Caco-2 (cell line): ENCODE data around the gene OLFM1. TPM values are rescaled to one million over a fixed set of nuclear protein-coding genes. Genes with fewer than 3 reads are reported as not detected.
"Not testable (repeated sequence)": the region's sequence is repeated elsewhere in the genome, so short reads cannot be mapped to it uniquely, and the experiment has no call there.

Source experiments
- BruUV-seq: library from RNA; stranded (reverse); fragments of 400-500 nt; replicated peaks from 2 replicates; lab custom pipeline; 2021; lab: Mats Ljungman, UMichigan
- CTCF ChIA-PET: fragments of 300-600 bp; sonication (Branson Sonifier 250); formaldehyde crosslinking; loops from one replicate; lab custom pipeline; 2022; ENCODE audit warnings: antibody characterized with exemption; lab: Charles Lee
- POLR2A ChIA-PET: fragments of 300-600 bp; sonication (Branson Sonifier 250); formaldehyde crosslinking; loops from one replicate; lab custom pipeline; 2022; ENCODE audit warnings: antibody characterized with exemption; lab: Charles Lee
- DNase-seq, 2 experiments: peaks; one replicate each; pipeline versions ENCODE4 v3.0.0 to v3.0.0-alpha.2; 2020 to 2022
- H3K27me3 ChIP-seq: replicated peaks from 2 replicates; pipeline ENCODE4 v1.6.0; 2011; ENCODE audit warnings: low read length; ENCODE audit not compliant: control insufficient read depth, insufficient read depth
- H3K36me3 ChIP-seq: 2 replicates; pipeline ENCODE4 v1.5.1; 2011; ENCODE audit warnings: low read length; ENCODE audit not compliant: control insufficient read depth, insufficient read depth
- H3K4me1 ChIP-seq: fragments of 250-450 bp; sonication (Bioruptor Pico); 2 replicates; pipeline ENCODE4 v1.5.1; 2020; ENCODE audit warnings: mild to moderate bottlenecking
- H3K4me3 ChIP-seq: 2 replicates; pipeline ENCODE4 v1.5.1; 2011; ENCODE audit warnings: low read depth, mild to moderate bottlenecking, control low read depth, low read length
- H3K9me3 ChIP-seq: fragments of 250-450 bp; sonication (Bioruptor Pico); 2 replicates; pipeline ENCODE4 v1.5.1; 2020; ENCODE audit warnings: mild to moderate bottlenecking, moderate library complexity
- H3K27ac Mint-ChIP-seq: one replicate; pipeline ENCODE4 v1.8.0; 2022; ENCODE audit warnings: mixed read lengths; ENCODE audit not compliant: unreplicated experiment
- H3K27me3 Mint-ChIP-seq: one replicate; pipeline ENCODE4 v1.8.0; 2022; ENCODE audit warnings: mixed read lengths; ENCODE audit not compliant: insufficient read depth, unreplicated experiment
- H3K36me3 Mint-ChIP-seq: one replicate; pipeline ENCODE4 v1.8.0; 2022; ENCODE audit warnings: mild to moderate bottlenecking, mixed read lengths; ENCODE audit not compliant: insufficient read depth, unreplicated experiment
- H3K4me1 Mint-ChIP-seq: one replicate; pipeline ENCODE4 v1.8.0; 2022; ENCODE audit warnings: low read depth, mixed read lengths; ENCODE audit not compliant: unreplicated experiment
- H3K4me3 Mint-ChIP-seq: one replicate; pipeline ENCODE4 v1.8.0; 2022; ENCODE audit warnings: mild to moderate bottlenecking, moderate library complexity, mixed read lengths; ENCODE audit not compliant: unreplicated experiment
- H3K9me3 Mint-ChIP-seq: one replicate; pipeline ENCODE4 v1.8.0; 2022; ENCODE audit warnings: mixed read lengths; ENCODE audit not compliant: unreplicated experiment
- intact Hi-C: fragments of 100-400 bp; cut with micrococcal nuclease; formaldehyde crosslinking; loops from one replicate; pipeline ENCODE4 v1.10.0; 2022; ENCODE audit not compliant: unreplicated experiment
- total RNA-seq: library from RNA; stranded (reverse); gene quantifications from 2 replicates; pipeline ENCODE4 v1.2.3, GENCODE V29; 2022
- TF ChIP-seq, protein P1 (sequence below), 2 experiments: fragments of 200-600 bp in 1 of 2; IDR thresholded peaks; 1 replicate in 1 of 2; 2 replicates in 1 of 2; pipeline versions ENCODE4 v1.5.1 to v1.8.0; 2011 to 2022; ENCODE audit warnings: antibody characterized with exemption in 1 of 2, control low read depth in 1 of 2, inconsistent platforms in 1 of 2, low read depth in 1 of 2, low read length in 1 of 2, mild to moderate bottlenecking in 1 of 2, moderate library complexity in 1 of 2; ENCODE audit not compliant: insufficient read depth in 1 of 2, severe bottlenecking in 1 of 2, unreplicated experiment in 1 of 2

OLFM1 gene
- total RNA-seq, 1 experiment from 2014 or later = not detected

DNA sequence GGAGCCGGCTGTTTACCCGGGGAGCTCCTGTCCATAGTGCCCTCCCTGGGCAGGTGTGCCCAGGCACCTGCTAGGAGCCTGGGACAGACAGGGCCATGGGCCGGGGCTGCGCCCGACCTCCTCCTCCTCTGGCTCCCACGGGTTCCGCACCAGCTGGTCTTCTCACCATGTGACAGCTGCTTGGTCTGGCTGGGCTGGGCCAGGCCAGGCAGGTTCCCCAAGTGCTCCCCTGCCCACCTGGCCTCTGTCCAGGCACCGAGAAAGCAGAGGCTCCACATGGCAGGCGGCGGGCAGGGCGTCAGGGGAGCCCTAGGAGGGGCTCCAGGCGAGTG, 60.0 kb downstream of the OLFM1 start:
- Histone ChIP-seq H3K27me3 (no peaks in the 10 kb centered on the region), H3K4me1 (0 out of 2 replicates have a peak, but pooled peaks cover 3% of the 10 kb centered on the region), H3K9me3 (no peaks in the 10 kb centered on the region), H3K36me3 (no peaks in the 10 kb centered on the region), H3K4me3 (no peak overlapping the region)
- CTCF ChIA-PET = no interaction called here
- POLR2A ChIA-PET = no interaction called here
- Mint-ChIP-seq H3K4me3 (no peak overlapping the region), H3K27ac (no peak overlapping the region), H3K36me3 (no peaks in the 10 kb centered on the region), H3K27me3 (peaks cover 20% of the 10 kb centered on the region), H3K4me1 (no peaks in the 10 kb centered on the region), H3K9me3 (no peaks in the 10 kb centered on the region)
- BruUV-seq = no TSS peak
- no peak for DNase-seq
- intact Hi-C loops = no loop called here
- TF ChIP-seq, protein P1, sequence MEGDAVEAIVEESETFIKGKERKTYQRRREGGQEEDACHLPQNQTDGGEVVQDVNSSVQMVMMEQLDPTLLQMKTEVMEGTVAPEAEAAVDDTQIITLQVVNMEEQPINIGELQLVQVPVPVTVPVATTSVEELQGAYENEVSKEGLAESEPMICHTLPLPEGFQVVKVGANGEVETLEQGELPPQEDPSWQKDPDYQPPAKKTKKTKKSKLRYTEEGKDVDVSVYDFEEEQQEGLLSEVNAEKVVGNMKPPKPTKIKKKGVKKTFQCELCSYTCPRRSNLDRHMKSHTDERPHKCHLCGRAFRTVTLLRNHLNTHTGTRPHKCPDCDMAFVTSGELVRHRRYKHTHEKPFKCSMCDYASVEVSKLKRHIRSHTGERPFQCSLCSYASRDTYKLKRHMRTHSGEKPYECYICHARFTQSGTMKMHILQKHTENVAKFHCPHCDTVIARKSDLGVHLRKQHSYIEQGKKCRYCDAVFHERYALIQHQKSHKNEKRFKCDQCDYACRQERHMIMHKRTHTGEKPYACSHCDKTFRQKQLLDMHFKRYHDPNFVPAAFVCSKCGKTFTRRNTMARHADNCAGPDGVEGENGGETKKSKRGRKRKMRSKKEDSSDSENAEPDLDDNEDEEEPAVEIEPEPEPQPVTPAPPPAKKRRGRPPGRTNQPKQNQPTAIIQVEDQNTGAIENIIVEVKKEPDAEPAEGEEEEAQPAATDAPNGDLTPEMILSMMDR (IDR thresholded peaks at IDR 0.05; ENCODE audit: insufficient read depth in 1 of 2, low read depth in 1 of 2, low read length in 1 of 2, severe bottlenecking in 1 of 2, unreplicated experiment in 1 of 2) = no peak

GRCh38 chr9:135147938-135148337, 60.5 kb downstream of the OLFM1 start:
- Histone ChIP-seq H3K4me3 (no peak overlapping the region), H3K9me3 (no peaks in the 10 kb centered on the region), H3K4me1 (0 out of 2 replicates have a peak, but pooled peaks cover 6% of the 10 kb centered on the region), H3K27me3 (no peaks in the 10 kb centered on the region), H3K36me3 (no peaks in the 10 kb centered on the region)
- TF ChIP-seq, protein P1 (IDR thresholded peaks at IDR 0.05; ENCODE audit: insufficient read depth in 1 of 2, low read depth in 1 of 2, low read length in 1 of 2, severe bottlenecking in 1 of 2, unreplicated experiment in 1 of 2) = no peak
- Mint-ChIP-seq H3K36me3 (no peaks in the 10 kb centered on the region), H3K27me3 (peaks cover 20% of the 10 kb centered on the region), H3K4me3 (no peak overlapping the region), H3K27ac (no peak overlapping the region), H3K9me3 (no peaks in the 10 kb centered on the region), H3K4me1 (no peaks in the 10 kb centered on the region)
- no peak for DNase-seq
- intact Hi-C loops = no loop called here
- ChIA-PET POLR2A (no interaction called here), CTCF (interaction anchor here (0.6 kb wide), 1 partner anchor 263 kb away, joined by 4 read pairs; no protein-coding TSS in a partner anchor)
- no TSS peak for BruUV-seq

- no peak overlapping the region for H3K27ac Mint-ChIP-seq
- Histone ChIP-seq H3K4me3 (no peak overlapping the region), H3K9me3 (no peaks in the 10 kb centered on the region), H3K27me3 (no peaks in the 10 kb centered on the region), H3K4me1 (0 out of 2 replicates have a peak, but pooled peaks cover 6% of the 10 kb centered on the region), H3K36me3 (no peaks in the 10 kb centered on the region)
- H3K36me3 Mint-ChIP-seq = no peaks in the 10 kb centered on the region
- ChIA-PET POLR2A (no interaction called here), CTCF (interaction anchor here (0.6 kb wide), 1 partner anchor 263 kb away, joined by 4 read pairs; no protein-coding TSS in a partner anchor)
- peaks cover 20% of the 10 kb centered on the region for H3K27me3 Mint-ChIP-seq
- no peak for DNase-seq
- intact Hi-C loops = no loop called here
- TF ChIP-seq, protein P1 (IDR thresholded peaks at IDR 0.05; ENCODE audit: insufficient read depth in 1 of 2, low read depth in 1 of 2, low read length in 1 of 2, severe bottlenecking in 1 of 2, unreplicated experiment in 1 of 2) = no peak
- no TSS peak for BruUV-seq
- no peak overlapping the region for H3K4me3 Mint-ChIP-seq
- no peaks in the 10 kb centered on the region for H3K9me3 Mint-ChIP-seq
- no peaks in the 10 kb centered on the region for H3K4me1 Mint-ChIP-seq
These were observed 60.9 kb downstream of the OLFM1 start for GRCh38 chr9:135148386-135148785.

GRCh38 chr9:135149901-135150300, 62.4 kb downstream of the OLFM1 start:
- H3K27ac Mint-ChIP-seq, H3K4me3 Mint-ChIP-seq, DNase-seq, H3K4me1 ChIP-seq, H3K36me3 ChIP-seq, BruUV-seq, H3K4me3 ChIP-seq, POLR2A ChIA-PET, H3K9me3 Mint-ChIP-seq, H3K27me3 ChIP-seq, H3K36me3 Mint-ChIP-seq, CTCF ChIA-PET, H3K4me1 Mint-ChIP-seq, intact Hi-C loops, H3K9me3 ChIP-seq: not testable (repeated sequence)
- peaks cover 19% of the 10 kb centered on the region for H3K27me3 Mint-ChIP-seq
